Occipital lobe (tissue), 2 donors: ENCODE data around the gene FCMR. TPM values are rescaled to one million over a fixed set of nuclear protein-coding genes. Genes with fewer than 3 reads are reported as not detected.

Experiments used
- DNase-seq: peaks from one replicate; lab custom pipeline; 2025; lab: John Stamatoyannopoulos, UW
- total RNA-seq: library from RNA; depleted of rRNA; stranded (reverse); fragments of >200 nt; gene quantifications from one replicate; pipeline ENCODE4 v1.2.3, GENCODE V29; 2014

FCMR gene
- total RNA-seq, 1 donor from 2014 or later: 0.47 TPM

DNA sequence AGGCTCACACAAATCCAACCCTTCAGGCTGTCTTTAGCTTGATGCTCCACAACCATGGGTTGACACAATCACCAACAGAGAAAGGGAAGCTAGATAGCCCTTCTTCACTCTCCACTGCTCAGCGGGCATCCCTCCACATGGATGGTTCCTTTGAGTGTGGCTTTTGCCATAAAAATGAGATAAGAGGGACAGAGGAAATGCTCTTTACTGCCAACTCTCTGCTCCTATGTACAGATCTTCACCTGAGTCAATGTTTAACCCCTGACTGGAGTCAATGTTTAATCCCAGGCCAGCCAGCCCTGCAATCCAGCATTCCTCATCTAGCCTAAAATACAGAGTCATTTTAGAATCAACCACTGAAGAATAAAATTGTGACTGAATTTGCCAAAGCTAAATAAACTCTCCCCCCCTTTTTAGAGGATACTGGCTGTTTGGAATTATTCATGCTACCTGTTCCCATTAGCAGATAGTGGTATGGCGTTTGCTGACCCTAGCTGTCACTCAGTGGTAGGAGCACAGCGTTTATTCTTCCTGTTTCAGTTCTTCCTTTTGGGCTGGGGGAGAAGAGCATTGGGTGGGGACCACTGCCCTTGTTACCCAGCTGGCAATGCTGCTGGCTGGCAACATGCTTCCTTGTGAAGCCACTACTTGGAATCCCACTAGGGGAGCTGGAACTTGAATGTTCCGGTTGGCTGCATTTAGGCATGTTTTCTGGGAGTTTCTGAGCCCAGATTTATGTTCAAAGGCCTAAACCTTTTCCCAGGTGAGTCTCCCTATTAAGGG, 29.8 kb upstream of the FCMR start:
- no peak for DNase-seq

DNA sequence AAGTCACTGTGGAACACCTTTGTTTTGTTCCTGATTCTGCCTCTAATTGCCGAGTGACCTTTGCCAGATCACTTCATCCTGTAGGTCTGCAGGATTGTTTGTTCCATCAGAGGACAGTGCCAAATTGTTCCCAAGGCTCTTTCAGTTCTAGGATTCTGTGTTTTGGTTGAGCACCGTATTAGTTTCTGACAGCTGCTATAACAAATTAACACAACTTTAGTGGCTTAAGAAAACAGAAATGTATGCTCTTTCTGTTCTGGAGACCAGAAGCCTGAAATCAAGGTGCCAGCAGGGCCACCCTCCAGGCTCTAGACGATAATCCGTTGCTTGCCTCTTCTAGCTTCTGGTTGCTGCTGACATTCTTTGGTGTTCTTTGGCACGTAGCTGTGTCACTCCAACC, 27.9 kb upstream of the FCMR start:
- no peak for DNase-seq

DNA sequence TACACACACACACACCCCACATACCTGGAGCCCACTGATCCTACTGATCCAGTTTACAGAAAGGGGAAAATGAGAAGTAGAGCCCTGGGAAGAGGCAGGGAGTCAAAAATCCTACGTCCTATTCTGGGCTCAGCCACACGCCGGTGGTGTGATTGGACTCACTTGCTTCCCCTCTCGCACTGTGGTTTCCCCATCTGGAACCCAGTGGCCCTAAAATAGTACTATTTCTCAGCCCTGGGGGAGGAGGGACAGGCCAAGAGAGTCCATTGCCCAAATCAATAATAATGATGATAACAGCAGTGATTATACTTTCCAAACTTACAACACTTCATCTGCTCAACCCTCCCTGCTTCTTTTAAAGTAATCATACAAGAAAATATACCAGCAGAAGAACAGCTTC, 27.5 kb upstream of the FCMR start:
- no peak for DNase-seq

- DNase-seq: no peak
Observed at GRCh38 chr1:206947255-206947654, 25.5 kb upstream of the FCMR start.

- no peak for DNase-seq
Observed at GRCh38 chr1:206946261-206946660, 24.5 kb upstream of the FCMR start, which contains the start of gene PIGR. TSS of gene PIGR (minus strand) at chr1:206946466. CDS start at chr1:206940531, 5,935 bp downstream.

DNA sequence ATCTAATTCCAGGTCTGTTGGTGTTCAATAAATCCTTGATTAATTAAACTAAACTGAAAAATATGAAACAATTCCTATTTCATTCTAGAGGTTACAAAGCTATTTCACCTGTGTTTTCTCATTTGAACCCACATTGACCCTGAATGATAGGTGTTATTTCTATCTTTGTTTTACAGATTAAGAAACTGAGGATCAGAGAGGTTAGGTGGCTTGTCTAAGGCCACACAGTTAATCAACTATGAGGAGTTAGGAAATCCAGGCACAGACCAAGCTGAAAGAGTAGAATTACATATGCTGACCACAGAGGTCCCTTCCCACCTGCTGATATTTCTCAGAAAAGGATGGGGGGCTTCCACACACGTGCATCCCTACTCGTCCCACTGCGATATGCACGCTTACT, 24.0 kb upstream of the FCMR start:
- no peak for DNase-seq

DNA sequence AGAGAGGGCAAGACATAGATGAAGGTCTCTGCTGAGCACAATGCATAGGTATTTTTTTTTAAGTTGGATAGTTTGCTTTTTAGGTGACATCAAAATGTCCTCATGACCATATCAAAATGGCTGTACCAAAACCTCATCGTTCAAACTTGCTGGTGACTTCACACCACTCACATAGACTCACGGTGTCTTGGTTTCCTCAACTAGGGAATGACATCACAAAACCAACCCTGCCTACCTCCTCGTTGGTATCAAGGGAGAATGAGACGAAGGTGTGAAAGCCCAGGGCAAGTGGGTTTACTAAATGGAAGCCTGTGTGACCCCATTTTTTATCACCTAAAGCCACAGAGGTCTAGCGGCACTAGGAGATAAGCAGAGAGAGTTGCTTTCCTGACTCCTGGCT, 23.0 kb upstream of the FCMR start:
- no peak for DNase-seq

DNA sequence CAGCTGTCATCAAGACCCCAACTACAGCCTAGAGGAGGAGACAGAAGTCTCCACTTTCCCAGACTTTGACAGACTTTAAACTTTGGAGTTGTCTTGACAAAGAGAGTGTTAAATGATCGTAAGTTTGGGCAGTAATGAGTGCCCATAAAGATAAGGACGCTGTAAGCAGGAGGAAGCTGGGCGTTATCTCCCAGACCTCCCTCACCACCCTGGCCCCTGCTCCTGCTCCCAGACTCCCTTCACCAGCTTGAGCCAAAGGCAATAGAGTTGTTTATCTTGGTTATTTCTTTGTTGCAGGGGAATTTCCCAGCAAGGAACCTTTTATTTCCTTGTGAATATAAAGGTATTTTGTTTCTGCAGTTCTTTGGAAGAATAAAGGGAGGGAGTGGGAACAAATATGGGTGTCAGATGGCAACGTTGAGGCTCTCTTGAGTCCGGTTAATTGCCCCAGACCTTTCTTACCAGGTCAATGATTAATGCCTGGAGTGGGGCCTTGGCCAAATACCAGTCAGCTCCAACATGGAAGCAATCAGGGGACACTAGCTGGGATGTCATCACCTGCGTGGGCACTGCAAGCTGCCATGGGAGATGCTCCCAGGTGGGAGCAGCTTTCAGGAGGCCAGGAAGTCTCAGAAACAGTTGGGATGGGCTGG, 20.2 kb upstream of the FCMR start:
- DNase-seq: no peak

GRCh38 chr1:206940588-206940936, 18.8 kb upstream of the FCMR start:
- DNase-seq: no peak

GRCh38 chr1:206939841-206940587, 18.3 kb upstream of the FCMR start:
- no peak for DNase-seq

DNA sequence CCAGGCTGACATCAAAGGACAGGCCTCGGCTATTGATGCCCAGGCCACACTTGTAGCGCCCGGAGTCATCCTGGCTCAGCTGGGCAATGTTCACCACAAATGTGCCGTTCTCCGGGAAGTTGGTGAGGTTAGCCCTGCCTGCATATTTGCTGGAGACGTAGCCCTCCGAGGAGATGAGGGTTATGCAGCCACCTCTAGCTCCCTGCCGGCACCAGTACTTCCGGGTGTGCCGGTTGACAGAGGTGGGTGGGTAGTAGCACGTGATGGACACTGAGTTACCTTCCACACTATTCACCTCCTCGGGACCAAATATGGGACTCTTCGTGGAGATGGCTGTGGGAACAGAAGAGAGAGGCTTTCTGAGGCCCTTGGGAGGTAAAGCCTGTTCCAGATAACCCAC, 17.4 kb upstream of the FCMR start:
- no peak for DNase-seq

DNA sequence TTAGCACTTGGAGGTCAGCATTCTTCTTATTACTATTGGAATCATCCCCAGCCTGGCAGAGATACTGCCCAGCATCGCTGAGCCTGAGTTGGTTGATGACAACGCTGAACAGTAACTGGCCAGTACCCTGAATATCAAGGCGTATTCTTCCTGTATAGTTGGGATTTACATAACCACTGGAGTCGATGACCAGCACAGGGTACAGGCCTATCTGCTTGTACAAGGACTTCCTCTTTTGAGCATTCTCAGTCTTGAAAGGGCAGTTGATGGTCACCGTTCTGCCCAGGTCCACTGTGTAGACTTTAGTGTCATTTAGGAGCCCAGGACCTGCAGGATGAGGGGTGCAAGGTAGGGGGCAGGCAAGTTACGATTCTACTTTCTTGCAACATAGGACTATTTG, 15.7 kb upstream of the FCMR start:
- DNase-seq: no peak

GRCh38 chr1:206935491-206936067, 13.8 kb upstream of the FCMR start:
- DNase-seq: no peak

GRCh38 chr1:206933333-206933945, 11.7 kb upstream of the FCMR start:
- no peak for DNase-seq

- no peak for DNase-seq
Observed at GRCh38 chr1:206932177-206932576, 10.4 kb upstream of the FCMR start.

GRCh38 chr1:206931709-206932108, 10.0 kb upstream of the FCMR start:
- no peak for DNase-seq

GRCh38 chr1:206930210-206930798, 8.6 kb upstream of the FCMR start:
- DNase-seq: no peak

- DNase-seq: no peak
Observed at GRCh38 chr1:206929524-206929923, 7.8 kb upstream of the FCMR start.

- DNase-seq: no peak
Observed at GRCh38 chr1:206926286-206926685, 4.5 kb upstream of the FCMR start.

DNA sequence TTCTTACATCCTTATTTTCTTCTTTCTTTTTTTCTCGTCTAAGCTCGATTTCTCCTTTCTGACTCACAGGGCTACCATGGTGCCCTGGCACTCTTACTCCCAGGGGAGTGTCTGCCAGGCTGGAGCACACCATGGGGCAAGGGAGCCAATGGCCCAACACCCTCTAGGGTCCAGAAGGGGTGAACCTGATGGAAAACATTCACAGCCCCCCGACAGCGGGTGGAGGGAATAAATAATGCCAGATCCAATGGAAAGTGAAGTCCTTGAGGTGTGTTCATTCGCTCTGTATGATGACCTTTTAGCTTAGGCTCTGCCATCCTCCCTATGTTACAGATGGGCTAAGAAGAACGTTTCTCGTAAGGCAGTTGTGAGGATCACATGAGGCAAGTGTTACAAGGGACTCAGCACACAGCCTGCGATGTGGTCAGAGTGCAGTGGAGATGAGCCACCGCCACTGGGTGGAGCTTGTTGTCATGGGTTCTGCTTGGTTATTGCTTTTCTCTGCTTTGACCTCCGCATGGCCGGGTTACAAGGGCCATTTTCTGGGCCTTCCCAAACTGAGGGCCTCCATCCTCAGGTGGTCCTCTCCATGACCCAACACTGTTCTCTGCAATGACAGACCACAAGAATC, 3.5 kb upstream of the FCMR start:
- no peak for DNase-seq

GRCh38 chr1:206924592-206925105, 2.9 kb upstream of the FCMR start:
- DNase-seq: no peak
